ENCODE measurements around the gene COL6A1. TPM values are rescaled to one million over a fixed set of nuclear protein-coding genes. Genes with fewer than 3 reads are reported as not detected.

Gene COL6A1
- total and polyA plus RNA-seq, 2 donors (not counting 3 experiments of a cell fraction or from before 2014, with no cell fraction given) = 30.1 to 42.4 TPM

DNA sequence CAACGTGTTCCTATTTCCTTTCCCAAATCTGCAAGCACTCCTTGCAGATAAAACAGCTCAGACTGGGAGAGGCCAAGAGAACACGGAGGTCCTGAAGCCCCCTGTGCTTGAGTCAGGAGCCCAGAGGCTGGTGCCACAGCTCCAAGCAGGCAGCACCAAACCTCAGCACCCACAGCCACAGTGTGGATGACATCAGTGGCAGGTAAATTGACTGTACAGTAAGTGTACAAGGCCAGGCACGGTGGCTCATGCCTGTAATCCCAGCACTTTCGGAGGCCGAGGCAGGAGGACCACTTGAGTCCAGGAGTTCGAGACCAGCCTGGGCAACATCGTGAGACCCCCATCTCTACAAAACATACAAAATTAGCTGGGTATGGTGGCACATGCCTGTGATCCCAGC lies 1.9 kb upstream of the COL6A1 start:
- FAIRE-seq = no peak
- no peaks in the 10 kb centered on the region for H4K20me1 ChIP-seq (replicated peaks; ENCODE audit: control insufficient read depth, extremely low read depth, insufficient read depth, low read length)
- H3K4me2 ChIP-seq (ENCODE audit: insufficient read depth, low read length) = no peak overlapping the region
- peaks cover 0 to 4% of the 10 kb centered on the region in 2 experiments for H3K27me3 ChIP-seq (ENCODE audit: control insufficient read depth in 2 of 2, insufficient read depth in 2 of 2, low read length in 2 of 2)
- dilution Hi-C loops (cut with MboI; ENCODE audit: extremely low pct_ligation_motif_present, low sequenced_read_pairs) (no loop called here), intact Hi-C loops (cut with micrococcal nuclease) (no loop called here)
- H3K79me2 ChIP-seq (ENCODE audit: control insufficient read depth, insufficient read depth, low read length) = no peaks in the 10 kb centered on the region
- no peaks in the 10 kb centered on the region for H3K9me3 ChIP-seq (replicated peaks; ENCODE audit: control insufficient read depth, insufficient read depth, low read length)
- H3K4me1 ChIP-seq (ENCODE audit: control insufficient read depth, extremely low read depth, insufficient read depth, low read length) = peaks cover 14% of the 10 kb centered on the region
- no peak for DNase-seq (ENCODE audit: low read depth, low spot score)
- no peak overlapping the region for H2AFZ ChIP-seq (ENCODE audit: low read depth, low read length)
- no peaks in the 10 kb centered on the region for H3K9me1 ChIP-seq (replicated peaks; ENCODE audit: control insufficient read depth, extremely low read depth, insufficient read depth, low read length)
- H3K4me3 ChIP-seq (replicated peaks in 1 of 3; ENCODE audit: insufficient read depth in 1 of 3, low read depth in 1 of 3, low read length in 3 of 3) = no peak overlapping the region
- no peak overlapping the region for H3K27ac ChIP-seq (ENCODE audit: insufficient read depth, low read depth, low read length)
- ChIA-PET POLR2A (no interaction called here), CTCF (no interaction called here)
- TF ChIP-seq POLR2AphosphoS5 (IDR thresholded peaks at IDR 0.05; ENCODE audit: insufficient read depth, low read depth, low read length) (no peak), EZH2 (IDR thresholded peaks at IDR 0.05; ENCODE audit: borderline replicate concordance, low read depth, low read length, severe bottlenecking) (no peak), MYC (IDR thresholded peaks at IDR 0.05; ENCODE audit: low read depth, low read length) (no peak)
- TF ChIP-seq, protein P1, sequence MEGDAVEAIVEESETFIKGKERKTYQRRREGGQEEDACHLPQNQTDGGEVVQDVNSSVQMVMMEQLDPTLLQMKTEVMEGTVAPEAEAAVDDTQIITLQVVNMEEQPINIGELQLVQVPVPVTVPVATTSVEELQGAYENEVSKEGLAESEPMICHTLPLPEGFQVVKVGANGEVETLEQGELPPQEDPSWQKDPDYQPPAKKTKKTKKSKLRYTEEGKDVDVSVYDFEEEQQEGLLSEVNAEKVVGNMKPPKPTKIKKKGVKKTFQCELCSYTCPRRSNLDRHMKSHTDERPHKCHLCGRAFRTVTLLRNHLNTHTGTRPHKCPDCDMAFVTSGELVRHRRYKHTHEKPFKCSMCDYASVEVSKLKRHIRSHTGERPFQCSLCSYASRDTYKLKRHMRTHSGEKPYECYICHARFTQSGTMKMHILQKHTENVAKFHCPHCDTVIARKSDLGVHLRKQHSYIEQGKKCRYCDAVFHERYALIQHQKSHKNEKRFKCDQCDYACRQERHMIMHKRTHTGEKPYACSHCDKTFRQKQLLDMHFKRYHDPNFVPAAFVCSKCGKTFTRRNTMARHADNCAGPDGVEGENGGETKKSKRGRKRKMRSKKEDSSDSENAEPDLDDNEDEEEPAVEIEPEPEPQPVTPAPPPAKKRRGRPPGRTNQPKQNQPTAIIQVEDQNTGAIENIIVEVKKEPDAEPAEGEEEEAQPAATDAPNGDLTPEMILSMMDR (IDR thresholded peaks at IDR 0.05; ENCODE audit: extremely low read depth in 1 of 2, insufficient read depth in 1 of 2, low read depth in 1 of 2, low read length in 2 of 2) = no peak
- no peak overlapping the region for H3K9ac ChIP-seq (replicated peaks; ENCODE audit: extremely low read depth, insufficient read depth, low read length)
- no peaks in the 10 kb centered on the region for H3K36me3 ChIP-seq (ENCODE audit: control insufficient read depth in 2 of 2, extremely low read depth in 1 of 2, insufficient read depth in 2 of 2, low read length in 2 of 2)
- BruUV-seq (replicated peaks) = no TSS peak

DNA sequence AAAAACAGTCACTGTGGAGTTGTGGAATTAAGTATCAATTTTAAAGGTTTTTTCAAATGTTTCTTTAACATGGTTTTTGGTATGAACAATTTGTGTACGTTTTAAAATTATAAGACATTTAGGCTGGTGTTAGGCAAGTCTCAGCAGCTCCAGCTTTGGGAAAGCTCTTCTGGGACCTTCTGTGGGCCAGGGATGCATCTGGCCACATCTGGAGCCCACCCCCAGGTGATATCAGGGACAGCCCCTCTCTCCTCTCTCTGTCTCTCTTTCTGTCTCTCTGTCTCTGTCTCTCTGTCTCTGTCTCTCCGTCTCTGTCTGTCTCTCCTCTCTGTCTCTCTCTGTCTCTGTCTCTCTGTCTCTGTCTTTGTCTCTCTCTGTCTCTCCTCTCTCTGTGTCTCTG lies 1.3 kb upstream of the COL6A1 start:
- dilution Hi-C loops (cut with MboI; ENCODE audit: extremely low pct_ligation_motif_present, low sequenced_read_pairs) (no loop called here), intact Hi-C loops (cut with micrococcal nuclease) (no loop called here)
- H3K27ac ChIP-seq (ENCODE audit: insufficient read depth, low read depth, low read length) = no peak overlapping the region
- no peaks in the 10 kb centered on the region for H3K79me2 ChIP-seq (ENCODE audit: control insufficient read depth, insufficient read depth, low read length)
- H3K4me1 ChIP-seq (ENCODE audit: control insufficient read depth, extremely low read depth, insufficient read depth, low read length) = peaks cover 9% of the 10 kb centered on the region
- no peak for DNase-seq (ENCODE audit: low read depth, low spot score)
- H3K4me3 ChIP-seq (replicated peaks in 1 of 3; ENCODE audit: insufficient read depth in 1 of 3, low read depth in 1 of 3, low read length in 3 of 3) = no peak overlapping the region
- FAIRE-seq = no peak
- no TSS peak for BruUV-seq (replicated peaks)
- no peak overlapping the region for H2AFZ ChIP-seq (ENCODE audit: low read depth, low read length)
- H3K27me3 ChIP-seq (ENCODE audit: control insufficient read depth in 2 of 2, insufficient read depth in 2 of 2, low read length in 2 of 2) = peaks cover 0 to 4% of the 10 kb centered on the region in 2 experiments
- TF ChIP-seq, protein P1 (IDR thresholded peaks at IDR 0.05; ENCODE audit: extremely low read depth in 1 of 2, insufficient read depth in 1 of 2, low read depth in 1 of 2, low read length in 2 of 2) = no peak
- TF ChIP-seq EZH2 (IDR thresholded peaks at IDR 0.05; ENCODE audit: borderline replicate concordance, low read depth, low read length, severe bottlenecking) = no peak
- no peak for TF ChIP-seq GATA2 (IDR thresholded peaks at IDR 0.05; ENCODE audit: insufficient read depth, insufficient read length, low read depth, low read length)
- no peak for TF ChIP-seq POLR2A (IDR thresholded peaks at IDR 0.05; ENCODE audit: low read depth, low read length)
- no peak for TF ChIP-seq MYC (IDR thresholded peaks at IDR 0.05; ENCODE audit: low read depth, low read length)
- no peak overlapping the region for H3K9ac ChIP-seq (replicated peaks; ENCODE audit: extremely low read depth, insufficient read depth, low read length)
- H3K36me3 ChIP-seq (ENCODE audit: control insufficient read depth in 2 of 2, extremely low read depth in 1 of 2, insufficient read depth in 2 of 2, low read length in 2 of 2) = no peaks in the 10 kb centered on the region
- CTCF ChIA-PET = no interaction called here
- no peak overlapping the region for H3K4me2 ChIP-seq (ENCODE audit: insufficient read depth, low read length)
- H4K20me1 ChIP-seq (replicated peaks; ENCODE audit: control insufficient read depth, extremely low read depth, insufficient read depth, low read length) = no peaks in the 10 kb centered on the region
- no peaks in the 10 kb centered on the region for H3K9me3 ChIP-seq (replicated peaks; ENCODE audit: control insufficient read depth, insufficient read depth, low read length)
- H3K9me1 ChIP-seq (replicated peaks; ENCODE audit: control insufficient read depth, extremely low read depth, insufficient read depth, low read length) = no peaks in the 10 kb centered on the region
- POLR2A ChIA-PET = no interaction called here

All from endothelial cell of umbilical vein (primary cell).